GM10248 (cell line): ENCODE data around the gene ZNF740.
A peak's percentile ranks its signal among the peaks of the same experiment; 100 is the strongest.
"Not testable (repeated sequence)": the region's sequence is repeated elsewhere in the genome, so short reads cannot be mapped to it uniquely, and the experiment has no call there.

ENCODE experiments used
- CTCF ChIA-PET: fragments of 300-600 bp; sonication (Branson Sonifier 250); formaldehyde crosslinking; extraction: SDS; loops from one replicate; lab custom pipeline; 2021; ENCODE audit warnings: antibody characterized with exemption; lab: Yijun Ruan, JAX
- POLR2A ChIA-PET: fragments of 350-650 bp; sonication (Branson Sonifier 250); formaldehyde crosslinking; extraction: SDS; loops from one replicate; lab custom pipeline; 2020; ENCODE audit warnings: antibody characterized with exemption; lab: Yijun Ruan, JAX
- DNase-seq: peaks from one replicate; pipeline ENCODE4 v3.0.0; 2012; ENCODE audit errors: extremely low spot score
- TF ChIP-seq, protein P1 (sequence below): IDR thresholded peaks from 2 replicates; pipeline ENCODE4 v1.5.1; 2012; ENCODE audit warnings: mild to moderate bottlenecking, low read depth; ENCODE audit errors: extremely low read depth, missing control alignments, control extremely low read depth

Gene ZNF740

DNA sequence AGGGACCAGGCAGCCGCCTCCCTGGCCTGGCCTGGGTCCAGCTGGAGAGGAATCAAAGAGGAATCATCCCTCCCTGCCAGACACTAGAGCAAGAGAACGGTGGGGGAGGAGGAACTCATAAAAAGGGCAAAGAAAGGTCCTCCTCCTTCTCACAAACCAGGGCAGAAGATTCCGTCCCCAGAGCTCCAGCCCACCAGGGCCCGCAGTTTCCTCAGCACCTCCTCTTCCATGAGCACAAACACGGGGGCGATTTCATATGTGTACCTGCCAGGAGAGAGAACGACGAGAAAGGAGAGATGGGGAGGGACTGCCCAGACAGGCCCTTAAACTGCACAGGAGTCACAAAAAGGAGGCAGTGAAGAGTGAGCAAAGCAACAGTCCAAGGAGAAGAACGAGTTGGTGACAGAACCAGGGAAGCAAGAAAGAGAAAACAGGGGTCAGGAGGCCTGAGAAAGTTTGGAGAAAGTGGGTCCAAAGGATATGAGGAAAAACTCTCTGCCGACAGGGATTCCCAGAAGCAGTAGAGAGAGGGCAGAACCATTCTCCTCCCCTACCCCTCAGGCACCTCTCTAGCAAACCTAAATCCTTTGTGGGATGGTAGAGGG is 8.7 kb upstream of the ZNF740 start:
- no peak for DNase-seq
- CTCF ChIA-PET: interaction anchor here (1.1 to 16.2 kb wide), 6 partner anchors 11 to 150 kb away, joined by 3 to 147 read pairs (median 6); partner anchors contain the start of gene AAAS
- TF ChIP-seq, protein P1, sequence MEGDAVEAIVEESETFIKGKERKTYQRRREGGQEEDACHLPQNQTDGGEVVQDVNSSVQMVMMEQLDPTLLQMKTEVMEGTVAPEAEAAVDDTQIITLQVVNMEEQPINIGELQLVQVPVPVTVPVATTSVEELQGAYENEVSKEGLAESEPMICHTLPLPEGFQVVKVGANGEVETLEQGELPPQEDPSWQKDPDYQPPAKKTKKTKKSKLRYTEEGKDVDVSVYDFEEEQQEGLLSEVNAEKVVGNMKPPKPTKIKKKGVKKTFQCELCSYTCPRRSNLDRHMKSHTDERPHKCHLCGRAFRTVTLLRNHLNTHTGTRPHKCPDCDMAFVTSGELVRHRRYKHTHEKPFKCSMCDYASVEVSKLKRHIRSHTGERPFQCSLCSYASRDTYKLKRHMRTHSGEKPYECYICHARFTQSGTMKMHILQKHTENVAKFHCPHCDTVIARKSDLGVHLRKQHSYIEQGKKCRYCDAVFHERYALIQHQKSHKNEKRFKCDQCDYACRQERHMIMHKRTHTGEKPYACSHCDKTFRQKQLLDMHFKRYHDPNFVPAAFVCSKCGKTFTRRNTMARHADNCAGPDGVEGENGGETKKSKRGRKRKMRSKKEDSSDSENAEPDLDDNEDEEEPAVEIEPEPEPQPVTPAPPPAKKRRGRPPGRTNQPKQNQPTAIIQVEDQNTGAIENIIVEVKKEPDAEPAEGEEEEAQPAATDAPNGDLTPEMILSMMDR: no peak
- POLR2A ChIA-PET: no interaction called here

DNA sequence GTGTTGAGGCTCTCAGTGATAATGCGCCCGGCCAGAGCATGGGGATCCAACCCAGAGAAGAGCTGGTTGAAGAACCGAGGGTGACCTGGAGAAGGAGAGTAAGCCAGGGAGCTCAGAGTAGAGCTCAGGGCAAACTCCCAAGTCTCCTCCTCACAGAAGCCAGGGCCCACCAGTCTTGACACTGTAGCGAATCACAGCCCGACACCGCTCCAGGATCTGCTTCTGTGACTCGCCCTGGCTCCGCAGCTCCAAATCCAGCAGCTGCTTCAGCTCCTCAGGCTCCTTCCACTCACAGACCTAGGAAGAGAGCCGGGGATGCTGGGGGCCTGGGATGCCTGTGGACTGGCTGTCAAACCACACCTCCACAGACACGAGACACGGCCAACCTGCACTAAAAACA is 8.2 kb upstream of the ZNF740 start:
- ChIA-PET CTCF (interaction anchor here (2.2 to 16.2 kb wide), 4 partner anchors 12 to 107 kb away, joined by 5 to 147 read pairs (median 8); no protein-coding TSS in a partner anchor), POLR2A (no interaction called here)
- no peak for DNase-seq
- TF ChIP-seq, protein P1: no peak

DNA sequence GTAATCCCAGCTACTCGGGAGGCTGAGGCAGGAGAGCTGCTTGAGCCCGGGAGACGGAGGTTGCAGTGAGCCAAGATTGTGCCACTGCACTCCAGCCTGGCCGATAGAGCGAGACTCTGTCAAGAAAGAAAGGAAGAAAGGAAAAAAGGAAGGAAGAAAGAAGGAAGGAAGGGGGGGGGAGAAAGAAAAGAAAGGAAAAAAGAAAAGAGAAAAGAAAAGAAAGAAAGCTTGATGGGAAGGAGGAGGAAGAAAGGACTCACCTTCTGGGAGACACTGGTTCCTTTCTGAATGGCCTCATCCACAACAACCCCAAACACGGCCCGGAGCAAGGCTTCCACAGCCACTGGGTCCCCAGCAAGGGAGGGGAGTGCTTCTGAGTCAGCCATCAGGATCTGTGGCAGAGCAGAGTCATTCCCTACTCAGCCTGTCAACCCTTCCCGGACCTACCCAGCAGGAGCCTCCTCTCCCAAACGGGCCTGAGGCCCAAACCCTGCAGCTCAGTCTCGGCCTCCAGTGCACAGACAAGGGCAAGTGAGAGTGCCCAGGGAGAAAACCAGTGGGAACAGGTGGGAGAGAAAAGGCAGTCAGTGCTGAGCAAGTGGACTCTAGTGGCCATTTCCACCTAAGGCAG is 7.3 kb upstream of the ZNF740 start:
- CTCF ChIA-PET: interaction anchor here (1.2 to 16.2 kb wide), 5 partner anchors 13 to 172 kb away, joined by 3 to 147 read pairs (median 5); no protein-coding TSS in a partner anchor
- TF ChIP-seq, protein P1: no peak
- POLR2A ChIA-PET: no interaction called here
- no peak for DNase-seq

DNA sequence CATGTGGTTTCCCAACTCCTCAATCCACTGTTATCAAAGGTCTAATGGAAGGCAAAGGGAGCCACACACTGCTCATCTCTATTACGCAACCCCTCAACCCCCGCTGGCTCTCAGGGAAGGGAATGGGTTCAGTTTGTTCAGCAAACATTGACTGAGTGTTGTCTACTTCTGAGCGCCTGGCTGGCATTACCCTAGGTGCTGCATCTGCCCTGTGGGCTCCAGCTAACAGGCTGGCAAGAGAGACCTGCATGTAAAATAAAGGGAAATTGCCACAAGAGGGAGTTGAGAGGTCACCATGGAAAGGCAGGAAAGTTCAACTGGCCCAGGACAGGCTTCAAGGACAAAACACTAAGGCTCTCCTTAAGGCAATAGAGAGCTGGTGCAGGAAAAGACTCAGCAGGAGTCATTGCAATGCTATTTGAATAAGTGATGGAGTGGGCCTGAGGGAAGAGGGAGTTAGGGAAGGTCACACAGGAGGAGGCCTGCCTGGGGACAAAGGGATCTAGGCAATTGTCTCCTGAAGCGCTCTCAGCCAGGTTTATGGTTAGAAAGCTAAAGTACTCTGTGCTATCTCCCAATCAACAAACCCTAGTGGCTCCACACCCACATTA is 5.5 kb upstream of the ZNF740 start:
- TF ChIP-seq, protein P1: peak; percentile 18
- POLR2A ChIA-PET: no interaction called here
- DNase-seq: peak; percentile 24
- CTCF ChIA-PET: interaction anchor here (1.1 to 16.2 kb wide), 7 partner anchors 12 to 146 kb away, joined by 3 to 147 read pairs (median 5); partner anchors contain the start of gene AAAS

DNA sequence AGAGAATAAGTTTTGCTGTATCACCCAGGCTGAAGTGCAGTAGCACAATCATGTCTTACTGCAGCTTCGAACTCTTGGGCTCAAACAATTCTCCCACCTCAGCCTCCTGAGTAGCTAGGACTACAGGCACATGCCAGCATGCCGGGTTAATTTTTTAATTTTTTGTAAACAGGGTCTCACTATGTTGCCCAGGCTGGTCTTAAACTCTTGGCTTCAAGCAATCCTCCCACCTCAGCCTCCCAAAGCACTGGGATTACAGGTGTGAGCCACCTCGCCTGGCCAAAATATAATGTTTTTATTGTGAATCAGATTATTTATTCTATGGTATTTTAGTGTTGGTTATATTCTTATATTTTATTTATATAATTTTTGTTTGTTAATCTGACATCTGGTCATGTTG is 3.8 kb upstream of the ZNF740 start:
- ChIA-PET CTCF (interaction anchor here (1.3 to 16.2 kb wide), 7 partner anchors 11 to 112 kb away, joined by 3 to 147 read pairs (median 3); no protein-coding TSS in a partner anchor), POLR2A (interaction anchor here (0.7 kb wide), 1 partner anchor 1133 kb away, joined by 3 read pairs; no protein-coding TSS in a partner anchor)
- TF ChIP-seq, protein P1: no peak
- DNase-seq: no peak

DNA sequence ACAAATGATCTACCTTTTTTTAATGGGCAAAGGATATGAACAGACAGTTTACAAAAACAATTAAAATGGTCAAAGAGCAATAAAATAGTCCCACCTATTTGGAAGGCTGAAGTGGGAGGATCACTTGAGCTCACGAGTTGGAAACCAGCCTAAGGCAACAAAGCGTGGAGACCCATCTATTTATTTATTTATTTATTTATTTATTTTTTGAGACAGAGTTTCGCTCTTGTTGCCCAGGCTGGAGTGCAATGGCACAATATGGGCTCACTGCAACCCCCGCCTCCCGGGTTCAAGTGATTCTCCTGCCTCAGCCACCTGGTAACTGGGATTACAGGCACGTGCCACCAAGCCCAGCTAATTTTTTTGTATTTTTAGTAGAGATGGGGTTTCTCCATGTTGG is 3.1 kb upstream of the ZNF740 start:
- CTCF ChIA-PET: interaction anchor here (1.3 to 16.2 kb wide), 6 partner anchors 10 to 111 kb away, joined by 3 to 147 read pairs (median 3); no protein-coding TSS in a partner anchor
- DNase-seq, POLR2A ChIA-PET: not testable (repeated sequence)

DNA sequence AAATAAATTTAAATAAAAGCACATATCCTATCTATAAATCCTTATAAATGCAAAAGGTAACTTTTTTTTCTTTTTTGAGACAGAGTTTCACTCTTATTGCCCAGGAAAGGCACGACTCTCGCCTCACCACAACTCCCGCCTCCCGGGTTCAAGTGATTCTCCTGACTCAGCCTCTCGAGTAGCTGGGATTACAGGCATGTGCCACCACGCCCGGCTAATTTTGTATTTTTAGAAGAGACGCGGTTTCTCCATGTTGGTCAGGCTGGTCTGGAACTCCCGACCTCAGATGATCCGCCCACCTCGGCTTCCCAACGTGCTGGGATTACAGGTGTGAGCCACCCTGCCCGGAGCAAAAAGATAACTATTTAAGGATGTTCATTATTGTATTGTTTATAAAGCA is 1.7 kb upstream of the ZNF740 start:
- CTCF ChIA-PET: interaction anchor here (1.2 to 16.2 kb wide), 2 partner anchors 18 to 142 kb away, joined by 3 to 147 read pairs; no protein-coding TSS in a partner anchor
- POLR2A ChIA-PET, DNase-seq: not testable (repeated sequence)
